SK-MEL-5 (cell line): ENCODE results near the gene SLC15A4. TPM values are rescaled to one million over a fixed set of nuclear protein-coding genes. Genes with fewer than 3 reads are reported as not detected.

ENCODE experiments used
- DNase-seq: peaks from one replicate; pipeline ENCODE4 v3.0.0-alpha.2; 2016; ENCODE audit warnings: low read depth, low spot score
- in situ Hi-C: cut with HindIII; loops from 2 replicates; pipeline ENCODE4 v1.10.0; 2016; ENCODE audit warnings: low sequenced_read_pairs, high pct_unique_total_duplicates, low pct_unique_long_range_greater_than_20kb
- total RNA-seq: library from RNA; depleted of rRNA; stranded (reverse); fragments of >200 nt; shearing (Covaris generic); gene quantifications from 2 replicates; pipeline ENCODE4 v1.2.3, GENCODE V29; 2014

Gene SLC15A4
- total RNA-seq, 1 experiment from 2014 or later, result 47.7 TPM

- DNase-seq, result no peak
- in situ Hi-C loops, result no loop called here
Observed at GRCh38 chr12:128789356-128789929, 34.3 kb downstream of the SLC15A4 start.

DNA sequence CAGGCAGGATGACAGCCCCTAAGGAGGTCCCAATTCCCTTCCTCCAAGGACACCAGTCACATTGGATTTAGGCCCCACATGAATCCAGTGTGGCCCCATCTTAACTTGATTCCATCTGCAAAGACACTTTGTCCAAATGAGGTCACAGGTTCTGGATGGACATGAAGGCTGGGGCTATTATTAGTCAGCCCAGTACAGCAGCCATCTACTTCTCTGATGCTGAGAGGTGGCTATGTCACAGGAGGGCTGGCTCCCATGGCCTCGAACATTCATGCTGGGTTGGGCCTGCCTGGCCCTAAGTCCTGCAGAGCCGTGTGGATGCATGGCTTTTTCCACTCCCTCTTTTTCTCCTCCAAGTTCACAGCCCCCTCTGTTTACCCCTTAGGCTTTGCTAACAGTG, 35.9 kb downstream of the SLC15A4 start:
- in situ Hi-C loops, result no loop called here
- no peak for DNase-seq

DNA sequence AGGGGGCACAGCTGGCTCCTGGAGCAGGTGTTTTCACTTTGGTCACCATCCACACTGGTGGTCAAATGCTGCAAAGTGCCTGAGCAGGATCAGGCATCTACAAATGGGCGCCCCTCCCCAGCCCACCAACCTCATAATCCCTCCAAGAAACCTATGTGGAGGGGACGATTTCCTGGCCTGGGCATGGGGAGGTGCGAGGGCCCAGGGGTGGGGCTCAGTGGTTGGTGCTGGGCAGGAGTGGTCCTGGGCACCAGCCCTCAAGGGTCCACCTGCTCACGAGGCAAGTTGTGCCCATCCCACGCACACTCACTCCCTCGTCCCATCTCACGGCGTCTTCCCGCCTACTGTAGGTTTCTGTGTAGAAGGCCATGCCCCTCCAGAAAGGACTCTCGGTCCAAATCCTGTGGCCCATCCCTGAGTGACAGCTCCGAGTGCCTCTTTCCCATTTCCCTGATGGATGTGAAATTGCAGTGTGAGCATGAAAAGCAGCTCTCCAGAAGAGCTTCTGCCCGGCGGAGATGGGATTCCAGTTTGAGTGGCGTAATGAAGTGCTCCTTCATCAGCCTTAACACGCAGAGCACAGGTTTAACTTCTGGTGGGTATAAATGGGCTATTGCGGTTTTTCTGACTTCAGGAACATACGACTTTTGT, 36.9 kb downstream of the SLC15A4 start:
- in situ Hi-C loops, result no loop called here
- no peak for DNase-seq

GRCh38 chr12:128784030-128784760, 39.6 kb downstream of the SLC15A4 start:
- DNase-seq, result no peak
- in situ Hi-C loops, result no loop called here

- in situ Hi-C loops, result no loop called here
- DNase-seq, result no peak
Observed at GRCh38 chr12:128783129-128783574, 40.6 kb downstream of the SLC15A4 start.

- no peak for DNase-seq
- in situ Hi-C loops, result no loop called here
Observed at GRCh38 chr12:128779901-128780300, 43.9 kb downstream of the SLC15A4 start.

- in situ Hi-C loops, result no loop called here
- no peak for DNase-seq
Observed at GRCh38 chr12:128772249-128772648, 51.5 kb downstream of the SLC15A4 start.

- no peak for DNase-seq
- in situ Hi-C loops, result no loop called here
Observed at GRCh38 chr12:128771681-128772080, 52.1 kb downstream of the SLC15A4 start.

GRCh38 chr12:128767518-128767917, 56.2 kb downstream of the SLC15A4 start:
- DNase-seq, result no peak
- in situ Hi-C loops, result no loop called here

DNA sequence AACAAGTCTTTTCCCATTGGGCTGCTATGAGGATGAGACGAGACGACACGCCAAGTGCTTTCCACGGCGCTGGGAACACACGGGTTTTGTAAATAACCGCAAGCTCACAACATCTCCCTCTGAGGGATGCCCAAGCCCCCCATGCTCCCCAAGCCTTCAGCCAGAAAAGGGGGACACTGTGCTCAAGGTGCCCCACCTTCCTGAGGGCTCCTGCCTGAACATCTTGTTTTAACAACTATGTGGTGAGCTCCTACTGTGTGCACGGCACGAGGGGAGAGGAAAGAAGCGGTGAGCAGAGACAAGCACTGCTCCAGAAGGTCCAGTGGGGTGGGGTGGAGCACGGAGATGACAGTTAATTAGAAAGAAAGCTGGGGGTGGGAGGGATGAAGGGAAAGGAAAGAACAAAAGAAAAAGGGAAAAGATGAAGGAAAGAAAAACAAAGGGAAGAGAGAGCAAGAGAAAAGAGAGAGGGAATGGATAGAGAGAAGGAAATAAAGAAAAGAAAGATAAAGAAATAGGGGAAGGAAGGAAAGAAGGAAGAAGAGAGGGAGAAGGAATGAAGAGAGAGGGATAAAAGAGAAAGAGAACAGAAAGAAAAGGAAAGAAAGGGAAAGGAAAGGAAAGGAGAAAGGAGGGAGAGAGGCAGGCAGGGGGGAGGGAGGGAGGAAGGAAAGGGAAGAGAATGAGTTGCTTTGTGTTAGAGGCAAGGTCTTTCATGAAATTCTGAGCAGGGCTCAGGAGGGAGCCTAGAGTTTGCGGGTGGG, 56.8 kb downstream of the SLC15A4 start:
- in situ Hi-C loops, result no loop called here
- DNase-seq, result no peak

- DNase-seq, result peak; percentile 10
Observed at GRCh38 chr12:128763395-128763794, 60.4 kb downstream of the SLC15A4 start.

DNA sequence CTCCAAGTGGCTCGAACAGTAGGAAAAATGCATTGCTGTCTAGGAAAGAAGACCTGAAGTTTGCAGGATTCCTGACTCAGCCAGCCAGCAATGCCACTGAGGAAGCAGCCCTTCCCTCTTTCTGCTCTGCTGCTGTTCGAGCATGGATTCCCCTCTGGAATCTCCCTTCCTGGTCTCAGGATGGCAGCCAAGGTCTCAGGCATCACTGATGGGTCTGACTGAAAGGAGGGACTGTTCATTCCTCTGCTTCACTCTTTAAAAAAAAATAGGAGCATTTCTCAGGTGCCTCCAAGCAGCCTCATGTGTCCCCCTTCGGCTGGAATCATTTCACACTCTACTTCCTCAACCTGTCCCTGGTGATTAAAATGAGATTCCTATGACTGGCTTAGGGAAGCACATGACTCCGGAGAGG, 62.4 kb downstream of the SLC15A4 start:
- in situ Hi-C loops, result no loop called here
- DNase-seq, result no peak

More at GRCh38 chr12:128763395-128763794, 60.4 kb downstream of the SLC15A4 start:
- in situ Hi-C loops, result no loop called here

GRCh38 chr12:128755566-128755965, 68.2 kb downstream of the SLC15A4 start:
- in situ Hi-C loops, result no loop called here
- no peak for DNase-seq

DNA sequence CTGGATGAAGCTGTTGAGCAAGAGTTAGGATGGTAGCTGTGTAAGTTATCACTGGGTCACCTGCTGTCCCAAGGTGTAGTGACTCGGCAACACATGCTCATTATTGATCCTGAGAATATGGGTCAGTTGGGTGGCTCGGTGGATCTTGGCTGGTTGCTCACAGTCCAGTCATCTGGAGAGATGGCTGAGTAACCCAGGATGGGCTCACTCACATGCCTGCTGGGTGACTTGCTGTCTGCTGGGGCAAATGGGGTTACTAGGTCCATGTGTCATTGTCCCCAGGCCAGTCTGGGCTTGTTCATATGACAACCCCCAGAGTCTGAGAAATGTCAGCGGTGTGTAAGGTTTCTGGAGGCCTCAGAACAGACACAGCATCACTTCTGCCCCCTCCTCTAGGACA, 69.5 kb downstream of the SLC15A4 start:
- no peak for DNase-seq
- in situ Hi-C loops, result no loop called here

- no peak for DNase-seq
- in situ Hi-C loops, result no loop called here
Observed at GRCh38 chr12:128753438-128753837, 70.3 kb downstream of the SLC15A4 start.

DNA sequence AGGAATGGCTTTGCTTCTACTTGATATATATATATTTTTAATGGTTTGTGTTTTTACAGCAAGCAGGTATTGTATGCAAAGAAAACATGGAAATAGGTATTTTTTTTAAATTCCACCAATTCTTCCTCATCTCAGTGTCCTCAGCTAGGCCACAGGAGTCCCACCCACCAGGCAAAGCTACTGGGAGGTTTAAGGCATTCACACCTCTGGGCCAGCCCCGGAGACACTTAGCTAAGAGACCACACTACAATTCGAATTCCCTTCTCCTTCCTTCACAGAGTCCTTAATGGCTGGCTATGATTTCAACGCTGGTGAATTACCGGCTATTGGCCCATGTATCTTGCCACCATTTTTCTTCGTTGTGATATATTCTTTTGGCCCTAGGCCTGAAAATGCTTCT, 71.4 kb downstream of the SLC15A4 start:
- in situ Hi-C loops, result no loop called here
- no peak for DNase-seq

DNA sequence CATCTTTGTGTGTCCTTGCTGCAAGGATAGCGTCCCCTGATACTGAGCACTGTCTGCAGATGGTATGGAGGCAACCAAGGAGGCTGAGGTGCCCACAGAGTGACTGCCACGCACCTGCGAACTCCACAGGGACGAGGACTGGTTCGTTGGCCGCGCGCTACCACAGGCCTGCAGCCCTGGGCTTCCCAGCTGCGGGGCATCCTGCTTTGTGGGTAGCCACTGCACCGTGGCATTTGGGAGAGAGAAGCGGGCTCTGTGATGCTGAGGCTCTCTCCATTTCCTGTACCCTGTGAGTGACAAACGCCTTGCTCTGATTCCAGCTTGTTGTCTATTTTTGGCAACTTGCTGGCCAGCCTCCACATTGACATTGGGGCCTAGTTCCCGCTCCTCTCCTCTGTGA, 76.3 kb downstream of the SLC15A4 start:
- in situ Hi-C loops, result no loop called here

More for the DNA sequence above, 76.3 kb downstream of the SLC15A4 start:
- no peak for DNase-seq
